ENCODE data around the gene C1R. TPM values are rescaled to one million over a fixed set of nuclear protein-coding genes. Genes with fewer than 3 reads are reported as not detected.

Gene C1R
- total RNA-seq: 100 to 1,000 TPM; 403 to 693 TPM
- polyA plus RNA-seq (ENCODE audit: insufficient read length in 6 of 6): 10 to 100 TPM; 69.3 to 98.5 (median 80.1) TPM
- long read RNA-seq, donor 1, partial matches to known transcripts: 16 of 21 reads
- long read RNA-seq, donor 1, other reads (novel, unspliced or antisense): 0 of 21 reads
- long read RNA-seq, donor 2, transcript C1R-203 (2 exons, 632 nt): major isoform, 5 of 9 reads
- long read RNA-seq, donor 2, partial matches to known transcripts: 0 of 9 reads
- long read RNA-seq, donor 2, other reads (novel, unspliced or antisense): 0 of 9 reads
- long read RNA-seq, donor 3, transcript C1R-215 (11 exons, 2,508 nt): major isoform, 6 of 8 reads
- long read RNA-seq, donor 3, partial matches to known transcripts: 0 of 8 reads
- long read RNA-seq, donor 3, other reads (novel, unspliced or antisense): 0 of 8 reads
- long read RNA-seq, donor 4, transcript C1R-215 (11 exons, 2,508 nt): major isoform, 227 of 285 reads
- long read RNA-seq, donor 4, partial matches to known transcripts: 26 of 285 reads
- long read RNA-seq, donor 4, other reads (novel, unspliced or antisense): 30 of 285 reads
- long read RNA-seq, donor 5, partial matches to known transcripts: 8 of 12 reads
- long read RNA-seq, donor 5, other reads (novel, unspliced or antisense): 0 of 12 reads
- long read RNA-seq, donor 6, transcript C1R-215 (11 exons, 2,508 nt): major isoform, 18 of 28 reads
- long read RNA-seq, donor 6, partial matches to known transcripts: 8 of 28 reads
- long read RNA-seq, donor 6, other reads (novel, unspliced or antisense): 0 of 28 reads
- long read RNA-seq, donor 7, transcript C1R-215 (11 exons, 2,508 nt): major isoform, 9 of 9 reads
- long read RNA-seq, donor 7, partial matches to known transcripts: 0 of 9 reads
- long read RNA-seq, donor 7, other reads (novel, unspliced or antisense): 0 of 9 reads
- long read RNA-seq, donor 8, partial matches to known transcripts: 0 of 1 reads
- long read RNA-seq, donor 8, other reads (novel, unspliced or antisense): 0 of 1 reads
- long read RNA-seq, donor 9: 0 reads
- long read RNA-seq, donor 10, transcript C1R-215 (11 exons, 2,508 nt): major isoform, 649 of 783 reads
- long read RNA-seq, donor 10, partial matches to known transcripts: 67 of 783 reads
- long read RNA-seq, donor 10, other reads (novel, unspliced or antisense): 63 of 783 reads
- long read RNA-seq, donor 11, partial matches to known transcripts: 0 of 1 reads
- long read RNA-seq, donor 11, other reads (novel, unspliced or antisense): 0 of 1 reads
- long read RNA-seq, donor 12, transcript C1R-215 (11 exons, 2,508 nt): major isoform, 5 of 9 reads
- long read RNA-seq, donor 12, partial matches to known transcripts: 0 of 9 reads
- long read RNA-seq, donor 12, other reads (novel, unspliced or antisense): 0 of 9 reads

GRCh38 chr12:7092229-7092985 is at the start of gene C1R:
Gene C1R, minus strand, starts transcription at chr12:7092445. Its CDS starts 57 bp downstream, at chr12:7092388.
- peaks cover 0 to 20% of the 10 kb centered on the region in 2 donors for H3K4me1 ChIP-seq
- peak within 1 kb of the TSS; percentile 47 to 77 for H3K27ac ChIP-seq
- peak; percentile 81 to 92 for TF ChIP-seq CTCF (IDR thresholded peaks at IDR 0.05)
- no peaks in the 10 kb centered on the region for H3K27me3 ChIP-seq
- ATAC-seq (peak; percentile 79), DNase-seq (peak; percentile 77 to 89 (median 84))
- intact Hi-C loops (cut with DNase I): loop anchor here in 1 of 2 donors (10.0 kb wide), 1 partner anchor 168 kb away; the partner anchor contains the start of gene ATN1
- H3K9me3 ChIP-seq: no peaks in the 10 kb centered on the region
- peak within 1 kb of the TSS; percentile 28 to 50 for H3K4me3 ChIP-seq
- peaks cover 0 to 34% of the 10 kb centered on the region in 2 donors for H3K36me3 ChIP-seq

GRCh38 chr12:7141351-7142005 is 49.2 kb upstream of the C1R start:
- Histone ChIP-seq H3K4me1 (peaks cover 0 to 4% of the 10 kb centered on the region in 2 donors), H3K27me3 (no peaks in the 10 kb centered on the region), H3K36me3 (peaks cover 0 to 30% of the 10 kb centered on the region in 2 donors), H3K4me3 (no peak overlapping the region), H3K9me3 (no peaks in the 10 kb centered on the region), H3K27ac (no peak overlapping the region)
- no peak for TF ChIP-seq CTCF (IDR thresholded peaks at IDR 0.05)
- ATAC-seq (no peak), DNase-seq (no peak)
- intact Hi-C loops (cut with DNase I): no loop called here

- Histone ChIP-seq H3K4me1 (no peaks in the 10 kb centered on the region), H3K4me3 (no peak overlapping the region), H3K27ac (no peak overlapping the region), H3K9me3 (no peaks in the 10 kb centered on the region), H3K27me3 (no peaks in the 10 kb centered on the region), H3K36me3 (peaks cover 0 to 42% of the 10 kb centered on the region in 2 donors)
- intact Hi-C loops (cut with DNase I): no loop called here
- no peak for TF ChIP-seq CTCF (IDR thresholded peaks at IDR 0.05)
- DNase-seq (no peak), ATAC-seq (no peak)
Measured at GRCh38 chr12:7139200-7139599, 47.0 kb upstream of the C1R start.

- ATAC-seq (peak; percentile 61), DNase-seq (no peak)
- no peaks in the 10 kb centered on the region for H3K4me1 ChIP-seq
- no peak for TF ChIP-seq CTCF (IDR thresholded peaks at IDR 0.05)
- H3K27me3 ChIP-seq: no peaks in the 10 kb centered on the region
- H3K36me3 ChIP-seq: peaks cover 0 to 46% of the 10 kb centered on the region in 2 donors
- H3K4me3 ChIP-seq: no peak overlapping the region
- intact Hi-C loops (cut with DNase I): no loop called here
- H3K9me3 ChIP-seq: no peaks in the 10 kb centered on the region
- no peak overlapping the region for H3K27ac ChIP-seq
Measured at GRCh38 chr12:7137908-7138307, 45.7 kb upstream of the C1R start.

Measured in left lung (tissue), 14 donors.